ENCODE data around the gene LYRM1. TPM values are rescaled to one million over a fixed set of nuclear protein-coding genes. Genes with fewer than 3 reads are reported as not detected.
"Not testable (repeated sequence)": the region's sequence is repeated elsewhere in the genome, so short reads cannot be mapped to it uniquely, and the experiment has no call there.

Gene LYRM1
- total and polyA plus RNA-seq, 3 donors from 2014 or later = 30.2 to 87.2 (median 43.0) TPM

GRCh38 chr16:20860361-20860760 is 40.2 kb upstream of the LYRM1 start:
- Histone ChIP-seq H3K27ac (peak overlapping the region in 1 of 2 donors; percentile 75), H3K4me3 (no peak overlapping the region), H3K27me3 (no peaks in the 10 kb centered on the region), H3K9me3 (no peaks in the 10 kb centered on the region), H3K36me3 (ENCODE audit: low read depth, missing control alignments) (no peaks in the 10 kb centered on the region), H3K4me1 (peaks cover 17% of the 10 kb centered on the region)
- intact Hi-C loops (cut with DNase I; ENCODE audit: low total_unique reads) = no loop called here
- no peak for DNase-seq
- TF ChIP-seq, protein P1, sequence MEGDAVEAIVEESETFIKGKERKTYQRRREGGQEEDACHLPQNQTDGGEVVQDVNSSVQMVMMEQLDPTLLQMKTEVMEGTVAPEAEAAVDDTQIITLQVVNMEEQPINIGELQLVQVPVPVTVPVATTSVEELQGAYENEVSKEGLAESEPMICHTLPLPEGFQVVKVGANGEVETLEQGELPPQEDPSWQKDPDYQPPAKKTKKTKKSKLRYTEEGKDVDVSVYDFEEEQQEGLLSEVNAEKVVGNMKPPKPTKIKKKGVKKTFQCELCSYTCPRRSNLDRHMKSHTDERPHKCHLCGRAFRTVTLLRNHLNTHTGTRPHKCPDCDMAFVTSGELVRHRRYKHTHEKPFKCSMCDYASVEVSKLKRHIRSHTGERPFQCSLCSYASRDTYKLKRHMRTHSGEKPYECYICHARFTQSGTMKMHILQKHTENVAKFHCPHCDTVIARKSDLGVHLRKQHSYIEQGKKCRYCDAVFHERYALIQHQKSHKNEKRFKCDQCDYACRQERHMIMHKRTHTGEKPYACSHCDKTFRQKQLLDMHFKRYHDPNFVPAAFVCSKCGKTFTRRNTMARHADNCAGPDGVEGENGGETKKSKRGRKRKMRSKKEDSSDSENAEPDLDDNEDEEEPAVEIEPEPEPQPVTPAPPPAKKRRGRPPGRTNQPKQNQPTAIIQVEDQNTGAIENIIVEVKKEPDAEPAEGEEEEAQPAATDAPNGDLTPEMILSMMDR (IDR thresholded peaks at IDR 0.05) = no peak
- no peak for TF ChIP-seq POLR2A (IDR thresholded peaks at IDR 0.05)
- 88% methylated on average over 4 of the region's 4 CpGs for WGBS, 2 donors

DNA sequence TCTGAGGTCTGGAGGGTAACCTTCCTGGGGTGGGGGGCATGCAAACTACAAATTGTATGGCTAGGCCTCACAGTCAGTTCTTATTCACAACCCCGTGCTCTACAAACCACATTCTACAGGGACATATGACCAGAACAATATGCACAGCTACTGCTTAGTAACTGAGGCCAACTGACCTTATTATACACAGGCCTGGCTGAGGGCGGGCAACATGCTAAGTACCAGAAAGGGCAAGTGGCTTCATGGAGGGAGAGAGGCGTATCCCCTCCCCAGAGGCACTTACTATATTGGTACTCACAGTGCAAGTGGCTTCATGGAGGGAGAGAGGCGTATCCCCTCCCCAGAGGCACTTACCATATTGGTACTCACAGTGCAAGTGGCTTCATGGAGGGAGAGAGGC is 39.6 kb upstream of the LYRM1 start:
- intact Hi-C loops (cut with DNase I; ENCODE audit: low total_unique reads); H3K9me3 ChIP-seq; H3K36me3 ChIP-seq (ENCODE audit: low read depth, missing control alignments); H3K4me3 ChIP-seq; H3K27me3 ChIP-seq; DNase-seq: not testable (repeated sequence)
- H3K27ac ChIP-seq = peak overlapping the region in 1 of 2 donors; percentile 75
- peaks cover 18% of the 10 kb centered on the region for H3K4me1 ChIP-seq
- 87 to 94% methylated on average over 4 of the region's 4 CpGs for WGBS, 2 donors

GRCh38 chr16:20862162-20862960 is 38.2 kb upstream of the LYRM1 start:
- no peaks in the 10 kb centered on the region for H3K36me3 ChIP-seq (ENCODE audit: low read depth, missing control alignments)
- TF ChIP-seq, protein P1 (IDR thresholded peaks at IDR 0.05) = no peak
- no peak for TF ChIP-seq POLR2A (IDR thresholded peaks at IDR 0.05)
- no peaks in the 10 kb centered on the region for H3K9me3 ChIP-seq
- no peaks in the 10 kb centered on the region for H3K27me3 ChIP-seq
- no peak overlapping the region for H3K4me3 ChIP-seq
- H3K27ac ChIP-seq = no peak overlapping the region
- intact Hi-C loops (cut with DNase I; ENCODE audit: low total_unique reads) = no loop called here
- DNase-seq = no peak
- H3K4me1 ChIP-seq = peaks cover 20% of the 10 kb centered on the region
- 95 to 96% methylated on average over 10 to 21 of the region's 21 CpGs for WGBS, 2 donors

- H3K27ac ChIP-seq; H3K36me3 ChIP-seq (ENCODE audit: low read depth, missing control alignments); intact Hi-C loops (cut with DNase I; ENCODE audit: low total_unique reads); H3K27me3 ChIP-seq; H3K9me3 ChIP-seq; DNase-seq; H3K4me3 ChIP-seq: not testable (repeated sequence)
- 97 to 99% methylated on average over 6 of the region's 6 CpGs for WGBS, 2 donors
- peaks cover 31% of the 10 kb centered on the region for H3K4me1 ChIP-seq
These were observed 36.2 kb upstream of the LYRM1 start for GRCh38 chr16:20864376-20864775.

GRCh38 chr16:20865420-20866131 is 35.0 kb upstream of the LYRM1 start:
- Histone ChIP-seq H3K27me3 (no peaks in the 10 kb centered on the region), H3K4me3 (no peak overlapping the region), H3K36me3 (ENCODE audit: low read depth, missing control alignments) (no peaks in the 10 kb centered on the region), H3K4me1 (peaks cover 30% of the 10 kb centered on the region), H3K9me3 (no peaks in the 10 kb centered on the region), H3K27ac (peak overlapping the region in 1 of 2 donors; percentile 26)
- 78 to 84% methylated on average over 6 of the region's 6 CpGs for WGBS, 2 donors
- intact Hi-C loops (cut with DNase I; ENCODE audit: low total_unique reads) = no loop called here
- TF ChIP-seq, protein P1 (IDR thresholded peaks at IDR 0.05) = no peak
- TF ChIP-seq POLR2A (IDR thresholded peaks at IDR 0.05) = no peak
- DNase-seq = no peak

Measured in testis (tissue), 3 donors.